K562 (cell line): ENCODE measurements around the gene SHISA4. TPM values are rescaled to one million over a fixed set of nuclear protein-coding genes. Genes with fewer than 3 reads are reported as not detected.

Experiments
- AFF1 ChIP-seq, 2 experiments: fragments of 450-650 bp; IDR thresholded peaks; 2 replicates each; pipeline ENCODE4 v1.6.1; 2018; ENCODE audit warnings: mild to moderate bottlenecking in 2 of 2, low read depth in 1 of 2; ENCODE audit not compliant: partially characterized antibody in 2 of 2
- CBFB ChIP-seq: sonication (generic); formaldehyde crosslinking; IDR thresholded peaks from 2 replicates; pipeline ENCODE4 v1.4.0; 2020; ENCODE audit warnings: mild to moderate bottlenecking, missing genetic modification reagents
- CBX5 ChIP-seq: IDR thresholded peaks from 2 replicates; pipeline ENCODE4 v1.6.1; 2014; ENCODE audit warnings: low read depth, borderline replicate concordance
- COPS2 ChIP-seq: fragments of 450-650 bp; conservative IDR thresholded peaks from 2 replicates; pipeline ENCODE4 v1.6.1; 2016; ENCODE audit warnings: mild to moderate bottlenecking, moderate library complexity
- CREM ChIP-seq: IDR thresholded peaks from 2 replicates; pipeline ENCODE4 v1.6.1; 2014; ENCODE audit warnings: antibody characterized with exemption, low read depth
- HMG20A ChIP-seq: fragments of 450-650 bp; formaldehyde crosslinking; conservative IDR thresholded peaks from 2 replicates; pipeline ENCODE4 v1.4.0; 2020; ENCODE audit warnings: mild to moderate bottlenecking, mixed read lengths
- MYBL2 ChIP-seq, 2 experiments: fragments of 450-650 bp in 1 of 2; sonication (generic) in 1 of 2; formaldehyde crosslinking in 1 of 2; IDR thresholded peaks; 2 replicates each; pipeline versions ENCODE4 v1.6.1 to v1.8.1; 2017 to 2022; ENCODE audit warnings: borderline replicate concordance in 1 of 2, inconsistent platforms in 1 of 2, low read depth in 1 of 2, mild to moderate bottlenecking in 1 of 2, missing genetic modification reagents in 1 of 2, moderate library complexity in 1 of 2
- NFE2 ChIP-seq: IDR thresholded peaks from 2 replicates; pipeline ENCODE4 v1.6.1; 2014; ENCODE audit warnings: antibody characterized with exemption, low read depth
- NR2C1 ChIP-seq, 2 experiments: fragments of 450-650 bp; IDR thresholded peaks; 2 replicates each; pipeline ENCODE4 v1.6.1; 2017; ENCODE audit warnings: mild to moderate bottlenecking in 2 of 2, antibody characterized with exemption in 1 of 2, inconsistent platforms in 1 of 2, missing compliant biosample characterization in 1 of 2, missing genetic modification characterization in 1 of 2
- PHB ChIP-seq: fragments of 250-450 bp; sonication (Bioruptor Pico); IDR thresholded peaks from 2 replicates; pipeline ENCODE4 v1.5.0; 2021
- POLR3G ChIP-seq: IDR thresholded peaks from 2 replicates; pipeline ENCODE4 v1.6.1; 2011; ENCODE audit not compliant: insufficient read length, insufficient replicate concordance; ENCODE audit errors: extremely low read depth
- RBM15 ChIP-seq: fragments of 200-400 bp; formaldehyde crosslinking; IDR thresholded peaks from 2 replicates; pipeline ENCODE4 v1.6.1; 2018; ENCODE audit warnings: mild to moderate bottlenecking, low read length, moderate library complexity; ENCODE audit not compliant: insufficient read depth
- SMAD2 ChIP-seq: fragments of 150-350 bp; IDR thresholded peaks from 2 replicates; pipeline ENCODE4 v1.6.1; 2014; ENCODE audit warnings: low read depth, mild to moderate bottlenecking, low read length
- TAF1 ChIP-seq: IDR thresholded peaks from 2 replicates; pipeline ENCODE4 v1.6.1; 2011; ENCODE audit warnings: mild to moderate bottlenecking, low read length, moderate library complexity; ENCODE audit not compliant: insufficient read depth, control insufficient read depth, severe bottlenecking; ENCODE audit errors: extremely low read depth
- TRIM24 ChIP-seq, 2 experiments: fragments of 450-650 bp; IDR thresholded peaks; 2 replicates each; pipeline ENCODE4 v1.6.1; 2016
- ZBTB26 ChIP-seq: fragments of 450-650 bp; formaldehyde crosslinking; IDR thresholded peaks from 2 replicates; pipeline ENCODE4 v1.4.0; 2022; ENCODE audit warnings: missing genetic modification characterization
- ZNF212 ChIP-seq: fragments of 450-650 bp; formaldehyde crosslinking; IDR thresholded peaks from 2 replicates; pipeline ENCODE4 v1.4.0; 2020; ENCODE audit warnings: mild to moderate bottlenecking
- ZNF655 ChIP-seq: fragments of 250-450 bp; sonication (Bioruptor Pico); IDR thresholded peaks from 2 replicates; pipeline ENCODE4 v1.5.0; 2021
- ZNF740 ChIP-seq, 3 experiments: fragments of 200-800 bp in 1 of 3; sonication (Bioruptor generic) in 1 of 3; sonication (generic) in 1 of 3; formaldehyde crosslinking in 1 of 3; IDR thresholded peaks; 2 replicates each; pipeline versions ENCODE4 v1.6.1 to v1.8.0; 2016 to 2022; ENCODE audit warnings: mild to moderate bottlenecking in 2 of 3, missing compliant biosample characterization in 2 of 3, missing genetic modification characterization in 2 of 3, missing genetic modification reagents in 1 of 3
- polyA plus RNA-seq, 8 experiments: library from polyadenylated mRNA; depleted of rRNA in 4 of 8; stranded (reverse) in 5 of 8; unstranded in 3 of 8; fragments of >200 nt; fragmentation: Nextera tagmentation in 2 of 8; fragmentation: Illumina TruSeq in 1 of 8; extraction: Ambion mirVana in 2 of 8; extraction: Trizol in 1 of 8; gene quantifications; 2 replicates each; pipeline versions ENCODE4 v1.2.1 to v1.2.3, GENCODE V29; 2011 to 2014; ENCODE audit warnings: inconsistent platforms in 1 of 8, missing spikeins in 1 of 8
- total RNA-seq, 7 experiments: library from RNA; depleted of rRNA in 6 of 7; stranded (reverse); fragments of >200 nt in 6 of 7; fragmentation: Illumina TruSeq in 2 of 7; extraction: Trizol in 2 of 7; gene quantifications; 2 replicates each; pipeline versions ENCODE4 v1.2.1 to v1.2.3, GENCODE V29; 2011 to 2021; ENCODE audit warnings: low replicate concordance in 1 of 7

SHISA4 gene
- total and polyA plus RNA-seq, 9 of the 15 experiments (the other 6 are each of a cell fraction or from before 2014, with no cell fraction given), result 0.15 to 0.95 (median 0.68) TPM; not detected in 2

- TF ChIP-seq TAF1 (peak; percentile 68), NFE2 (no peak), CBX5 (0 out of 2 replicates have a peak, but pooled peaks have one; percentile 51), PHB (CRISPR knock-in tag) (no peak), ZNF212 (CRISPR knock-in tag) (no peak), POLR3G (no peak), ZNF740 (CRISPR knock-in tag; IDR thresholded peaks at IDR 0.05) (peak; percentile 75; the same call in 1 of the 2 replicates), ZNF740 (tag; IDR thresholded peaks at IDR 0.05) (no peak), TRIM24 (IDR thresholded peaks at IDR 0.05) (peak; percentile 26 to 52; a peak in 2 of 4 replicates), CBFB (CRISPR knock-in tag) (no peak), HMG20A (no peak), MYBL2 (IDR thresholded peaks at IDR 0.05; ENCODE audit: low read depth) (no peak; the same call in 1 of the 2 replicates), MYBL2 (CRISPR knock-in tag; IDR thresholded peaks at IDR 0.05; ENCODE audit: borderline replicate concordance) (no peak), ZBTB26 (CRISPR knock-in tag) (no peak), SMAD2 (no peak), ZNF655 (CRISPR knock-in tag) (no peak), NR2C1 (IDR thresholded peaks at IDR 0.05) (peak; percentile 59; the same call in 1 of the 2 replicates), NR2C1 (tag; IDR thresholded peaks at IDR 0.05) (peak; percentile 42; the same call in 1 of the 2 replicates), CREM (peak; percentile 35), COPS2 (no peak), RBM15 (no peak), AFF1 (IDR thresholded peaks at IDR 0.05; ENCODE audit: low read depth in 1 of 2, partially characterized antibody in 2 of 2) (peak in 1 of 2 experiments; percentile 47)
Measured at GRCh38 chr1:201941420-201942128, 52.9 kb downstream of the SHISA4 start (continued).
